ENCODE data around the gene SLC6A3. TPM values are rescaled to one million over a fixed set of nuclear protein-coding genes. Genes with fewer than 3 reads are reported as not detected.

Gene SLC6A3
- total and polyA plus RNA-seq, 3 experiments from 2014 or later, result not detected

- DNase-seq, result peak in 2 of 5 donors; percentile 0 to 31
- Mint-ChIP-seq H3K27ac (peak overlapping the region in 2 of 8 donors; percentile 8 to 29), H3K4me3 (no peak overlapping the region), H3K27me3 (no peaks in the 10 kb centered on the region), H3K36me3 (peaks cover 3 to 88% (median 9%) of the 10 kb centered on the region in 3 donors), H3K4me1 (peaks cover 0 to 2% (median 0%) of the 10 kb centered on the region in 3 donors), H3K9me3 (no peaks in the 10 kb centered on the region)
- Histone ChIP-seq H3K4me1 (ENCODE audit: insufficient read depth, low read length) (no peaks in the 10 kb centered on the region), H3K27me3 (ENCODE audit: insufficient read depth, low read length, poor library complexity, severe bottlenecking) (no peaks in the 10 kb centered on the region), H3K36me3 (ENCODE audit: insufficient read depth, low read length) (peaks cover 11% of the 10 kb centered on the region), H3K4me3 (ENCODE audit: low read length) (no peak overlapping the region), H3K27ac (ENCODE audit: low read depth, low read length) (no peak overlapping the region), H3K9me3 (ENCODE audit: low read length) (no peaks in the 10 kb centered on the region)
- POLR2A ChIA-PET, result no interaction called here
- CTCF ChIA-PET, result no interaction called here
Observed at GRCh38 chr5:1471997-1472963, 27.0 kb upstream of the SLC6A3 start.

DNA sequence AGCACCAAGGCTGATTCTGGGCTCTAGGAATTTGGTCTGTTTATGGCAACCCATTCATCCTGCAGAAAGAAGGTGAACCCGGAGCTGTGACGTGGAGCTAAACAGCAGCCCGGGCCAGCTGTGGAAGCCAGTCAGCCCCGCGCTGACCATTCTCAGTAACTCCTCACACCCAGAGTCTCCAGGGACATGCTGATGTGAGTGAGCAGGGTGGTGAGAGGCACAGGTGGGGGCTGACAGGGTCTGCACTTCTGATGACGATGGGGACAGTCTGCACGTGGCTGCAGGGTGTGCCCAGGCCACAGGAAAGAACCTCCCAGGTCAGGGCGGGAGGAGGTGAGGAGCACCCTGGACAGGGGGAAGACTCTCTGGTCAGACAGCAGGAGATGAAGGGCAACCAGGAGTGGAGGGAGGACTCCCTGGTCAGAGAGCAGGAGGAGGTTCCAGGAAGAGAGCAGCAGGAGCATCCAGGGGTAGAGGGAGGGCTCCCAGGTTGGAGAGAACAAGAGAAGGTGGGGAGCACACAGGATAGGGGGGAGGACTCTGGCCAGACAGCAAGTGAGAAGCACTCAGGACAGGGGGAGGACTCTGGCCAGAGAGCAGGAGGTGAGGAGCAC, 26.1 kb upstream of the SLC6A3 start:
- ChIA-PET POLR2A (no interaction called here), CTCF (no interaction called here)
- H3K27me3 Mint-ChIP-seq, result no peaks in the 10 kb centered on the region
- H3K4me3 Mint-ChIP-seq, result no peak overlapping the region
- no peaks in the 10 kb centered on the region for H3K27me3 ChIP-seq (ENCODE audit: insufficient read depth, low read length, poor library complexity, severe bottlenecking)
- H3K27ac Mint-ChIP-seq, result peak overlapping the region in 3 of 8 donors; percentile 27 to 90 (median 68)
- H3K4me3 ChIP-seq (ENCODE audit: low read length), result no peak overlapping the region
- no peaks in the 10 kb centered on the region for H3K4me1 ChIP-seq (ENCODE audit: insufficient read depth, low read length)
- H3K36me3 ChIP-seq (ENCODE audit: insufficient read depth, low read length), result peaks cover 6% of the 10 kb centered on the region
- no peaks in the 10 kb centered on the region for H3K9me3 ChIP-seq (ENCODE audit: low read length)
- H3K9me3 Mint-ChIP-seq, result no peaks in the 10 kb centered on the region
- DNase-seq, result peak in 1 of 5 donors; percentile 39
- H3K27ac ChIP-seq (ENCODE audit: low read depth, low read length), result no peak overlapping the region
- H3K4me1 Mint-ChIP-seq, result peaks cover 0 to 2% (median 0%) of the 10 kb centered on the region in 3 donors
- peaks cover 3 to 83% (median 5%) of the 10 kb centered on the region in 3 donors for H3K36me3 Mint-ChIP-seq

DNA sequence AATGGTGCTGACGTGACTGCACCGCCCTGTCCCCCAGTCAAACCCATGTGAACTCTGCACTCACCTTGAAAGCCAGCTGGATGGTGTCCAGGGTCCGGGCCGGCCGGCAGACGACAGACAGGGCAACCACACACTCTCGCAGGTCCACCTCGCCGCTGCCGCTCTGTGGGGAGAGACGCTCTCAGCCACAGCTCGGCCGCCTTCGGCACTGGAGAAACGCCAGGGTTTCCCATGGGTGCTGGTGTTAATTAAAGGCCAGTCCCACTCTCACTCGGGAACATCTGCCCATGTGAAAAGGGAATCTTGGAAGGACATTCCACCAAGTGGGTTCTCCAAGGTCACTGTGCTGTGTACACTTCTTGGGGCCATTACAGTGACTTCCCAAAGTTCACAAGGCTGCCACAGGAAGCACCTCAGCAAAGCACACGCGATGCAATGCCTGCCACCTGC, 25.5 kb upstream of the SLC6A3 start:
- no peak overlapping the region for H3K4me3 Mint-ChIP-seq
- H3K4me3 ChIP-seq (ENCODE audit: low read length), result no peak overlapping the region
- H3K27me3 Mint-ChIP-seq, result no peaks in the 10 kb centered on the region
- peaks cover 0 to 2% (median 0%) of the 10 kb centered on the region in 3 donors for H3K4me1 Mint-ChIP-seq
- peaks cover 3 to 83% (median 4%) of the 10 kb centered on the region in 3 donors for H3K36me3 Mint-ChIP-seq
- ChIA-PET CTCF (no interaction called here), POLR2A (no interaction called here)
- no peaks in the 10 kb centered on the region for H3K4me1 ChIP-seq (ENCODE audit: insufficient read depth, low read length)
- no peak overlapping the region for H3K27ac ChIP-seq (ENCODE audit: low read depth, low read length)
- H3K27ac Mint-ChIP-seq, result peak overlapping the region in 1 of 8 donors; percentile 68
- H3K9me3 Mint-ChIP-seq, result no peaks in the 10 kb centered on the region
- DNase-seq, result peak in 1 of 5 donors; percentile 42
- no peaks in the 10 kb centered on the region for H3K27me3 ChIP-seq (ENCODE audit: insufficient read depth, low read length, poor library complexity, severe bottlenecking)
- H3K36me3 ChIP-seq (ENCODE audit: insufficient read depth, low read length), result peaks cover 9% of the 10 kb centered on the region
- H3K9me3 ChIP-seq (ENCODE audit: low read length), result no peaks in the 10 kb centered on the region

- peak overlapping the region in 3 of 8 donors; percentile 60 to 86 (median 85) for H3K27ac Mint-ChIP-seq
- H3K27me3 Mint-ChIP-seq, result no peaks in the 10 kb centered on the region
- H3K9me3 Mint-ChIP-seq, result no peaks in the 10 kb centered on the region
- Histone ChIP-seq H3K27ac (ENCODE audit: low read depth, low read length) (no peak overlapping the region), H3K9me3 (ENCODE audit: low read length) (no peaks in the 10 kb centered on the region), H3K36me3 (ENCODE audit: insufficient read depth, low read length) (peaks cover 7% of the 10 kb centered on the region), H3K27me3 (ENCODE audit: insufficient read depth, low read length, poor library complexity, severe bottlenecking) (no peaks in the 10 kb centered on the region), H3K4me1 (ENCODE audit: insufficient read depth, low read length) (no peaks in the 10 kb centered on the region), H3K4me3 (ENCODE audit: low read length) (no peak overlapping the region)
- DNase-seq, result peak in 1 of 5 donors; percentile 39
- H3K4me3 Mint-ChIP-seq, result peak overlapping the region in 1 of 7 donors; percentile 13
- peaks cover 3 to 84% (median 9%) of the 10 kb centered on the region in 3 donors for H3K36me3 Mint-ChIP-seq
- H3K4me1 Mint-ChIP-seq, result peaks cover 0 to 2% (median 0%) of the 10 kb centered on the region in 3 donors
- CTCF ChIA-PET, result interaction anchor here (1.0 to 1.9 kb wide), 2 partner anchors 83 to 89 kb away, joined by 4 read pairs; no protein-coding TSS in a partner anchor
- POLR2A ChIA-PET, result no interaction called here
Observed at GRCh38 chr5:1468629-1469527, 23.6 kb upstream of the SLC6A3 start.

DNA sequence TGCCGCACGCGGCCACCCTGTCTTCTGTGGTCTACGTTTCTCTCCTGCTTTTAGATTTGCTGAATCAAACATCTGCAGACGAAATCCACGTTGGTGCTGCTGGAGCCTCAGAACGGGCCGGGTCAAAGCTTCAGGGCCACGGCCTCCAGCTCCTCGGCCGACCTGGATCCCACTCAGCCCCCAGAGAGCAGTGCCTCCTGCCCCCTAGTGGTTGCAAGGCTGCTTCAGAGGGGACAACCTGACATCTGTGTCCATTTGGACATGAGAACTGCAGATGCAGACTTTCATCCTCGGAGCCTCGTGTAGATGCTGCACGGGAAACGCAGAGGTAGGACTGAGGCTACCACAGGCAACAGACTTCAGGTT, 23.0 kb upstream of the SLC6A3 start:
- Mint-ChIP-seq H3K36me3 (peaks cover 3 to 84% (median 8%) of the 10 kb centered on the region in 3 donors), H3K9me3 (no peaks in the 10 kb centered on the region), H3K4me1 (peaks cover 0 to 2% (median 0%) of the 10 kb centered on the region in 3 donors), H3K27me3 (no peaks in the 10 kb centered on the region), H3K27ac (peak overlapping the region in 2 of 8 donors; percentile 60 to 86), H3K4me3 (peak overlapping the region in 1 of 7 donors; percentile 13)
- DNase-seq, result peak in 2 of 5 donors; percentile 13 to 54
- no peaks in the 10 kb centered on the region for H3K4me1 ChIP-seq (ENCODE audit: insufficient read depth, low read length)
- H3K4me3 ChIP-seq (ENCODE audit: low read length), result no peak overlapping the region
- ChIA-PET POLR2A (no interaction called here), CTCF (interaction anchor here (0.6 to 1.9 kb wide), 3 partner anchors 13 to 88 kb away, joined by 4 read pairs; no protein-coding TSS in a partner anchor)
- H3K9me3 ChIP-seq (ENCODE audit: low read length), result no peaks in the 10 kb centered on the region
- no peak overlapping the region for H3K27ac ChIP-seq (ENCODE audit: low read depth, low read length)
- no peaks in the 10 kb centered on the region for H3K27me3 ChIP-seq (ENCODE audit: insufficient read depth, low read length, poor library complexity, severe bottlenecking)
- peaks cover 10% of the 10 kb centered on the region for H3K36me3 ChIP-seq (ENCODE audit: insufficient read depth, low read length)

DNA sequence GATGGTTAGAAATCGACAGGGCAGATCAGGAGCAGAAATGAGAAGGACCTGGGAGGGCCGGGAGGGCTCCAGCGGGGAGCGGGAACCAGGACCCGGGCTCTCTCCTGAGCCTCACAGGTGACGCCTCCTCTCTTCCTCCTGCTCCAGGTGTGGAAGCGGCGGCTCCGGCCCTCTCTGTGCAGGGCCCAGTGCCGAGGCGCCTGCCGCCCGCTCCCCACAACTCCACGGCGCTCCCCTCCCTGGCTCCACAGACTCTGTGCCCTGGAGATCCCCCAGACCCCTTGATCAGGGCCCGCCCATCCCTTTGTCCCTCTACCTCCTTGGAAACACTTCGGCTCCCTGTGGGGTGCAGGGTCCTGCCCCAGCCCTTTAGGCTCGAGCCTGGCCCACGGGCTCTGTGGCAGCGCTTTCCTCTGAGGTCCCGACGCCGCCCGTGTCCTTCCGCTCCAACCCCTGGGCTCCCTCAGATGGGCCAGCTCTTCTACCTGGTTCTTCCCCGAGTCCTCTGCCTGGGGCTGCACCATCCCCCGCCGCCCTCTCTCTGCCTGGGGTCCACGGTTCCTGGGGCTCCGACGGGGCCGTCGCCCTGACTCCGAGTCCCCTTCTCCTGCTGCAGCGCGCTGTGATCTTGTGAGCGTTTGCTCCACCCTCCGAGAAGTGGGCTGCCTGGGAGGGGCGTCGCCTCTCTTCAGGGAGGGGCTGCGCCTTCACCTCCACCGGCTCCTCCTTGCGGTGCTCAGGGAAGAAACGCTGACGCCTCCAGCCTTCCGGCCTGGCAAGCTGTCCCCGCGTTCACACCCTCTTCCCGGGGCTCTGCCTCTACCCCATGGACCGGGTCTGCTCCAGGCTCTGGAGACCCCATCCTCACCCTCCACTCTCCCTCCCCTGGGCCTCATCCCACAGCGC, 22.4 kb upstream of the SLC6A3 start:
- Mint-ChIP-seq H3K4me1 (peaks cover 0 to 2% (median 0%) of the 10 kb centered on the region in 3 donors), H3K36me3 (peaks cover 3 to 84% (median 8%) of the 10 kb centered on the region in 3 donors), H3K27me3 (peaks cover 0 to 1% of the 10 kb centered on the region in 2 donors), H3K27ac (peak overlapping the region in 1 of 8 donors; percentile 60), H3K9me3 (no peaks in the 10 kb centered on the region), H3K4me3 (no peak overlapping the region)
- Histone ChIP-seq H3K9me3 (ENCODE audit: low read length) (no peaks in the 10 kb centered on the region), H3K4me3 (ENCODE audit: low read length) (no peak overlapping the region), H3K27ac (ENCODE audit: low read depth, low read length) (no peak overlapping the region), H3K36me3 (ENCODE audit: insufficient read depth, low read length) (peaks cover 11% of the 10 kb centered on the region), H3K4me1 (ENCODE audit: insufficient read depth, low read length) (no peaks in the 10 kb centered on the region), H3K27me3 (ENCODE audit: insufficient read depth, low read length, poor library complexity, severe bottlenecking) (no peaks in the 10 kb centered on the region)
- ChIA-PET CTCF (interaction anchor here (0.6 to 1.9 kb wide), 3 partner anchors 12 to 87 kb away, joined by 4 read pairs; no protein-coding TSS in a partner anchor), POLR2A (no interaction called here)
- peak in 1 of 5 donors; percentile 43 for DNase-seq

Measured in CD8-positive, alpha-beta memory T cell (primary cell).